Activated CD4-positive, alpha-beta memory T cell treated with anti-CD3 and anti-CD28 coated beads, Interleukin-2, amount 10 ng/mL, durations not matched to agents 7 days and 5 days (primary cell): Measurements from ENCODE around the gene ASTL. TPM values are rescaled to one million over a fixed set of nuclear protein-coding genes. Genes with fewer than 3 reads are reported as not detected.

Experiments
- CTCF ChIA-PET: fragments of 350-600 bp; sonication (Branson Sonifier 250); formaldehyde crosslinking; loops from one replicate; lab custom pipeline; 2021; ENCODE audit warnings: antibody characterized with exemption, inconsistent platforms; lab: Charles Lee
- POLR2A ChIA-PET: fragments of 350-600 bp; sonication (Branson Sonifier 250); formaldehyde crosslinking; loops from one replicate; lab custom pipeline; 2021; ENCODE audit warnings: antibody characterized with exemption; lab: Charles Lee
- DNase-seq: peaks from one replicate; pipeline ENCODE4 v3.0.0-alpha.2; 2020
- H3K27ac Mint-ChIP-seq: one replicate; pipeline ENCODE4 v1.8.0; 2021; ENCODE audit warnings: mild to moderate bottlenecking, mixed read lengths
- H3K27me3 Mint-ChIP-seq: one replicate; pipeline ENCODE4 v1.8.0; 2021; ENCODE audit warnings: mixed read lengths
- H3K36me3 Mint-ChIP-seq: one replicate; pipeline ENCODE4 v1.8.0; 2021; ENCODE audit warnings: low read depth, mixed read lengths
- H3K4me1 Mint-ChIP-seq: one replicate; pipeline ENCODE4 v1.8.0; 2021; ENCODE audit warnings: mixed read lengths
- H3K4me3 Mint-ChIP-seq: one replicate; pipeline ENCODE4 v1.8.0; 2021; ENCODE audit warnings: mild to moderate bottlenecking, mixed read lengths
- H3K9me3 Mint-ChIP-seq: one replicate; pipeline ENCODE4 v1.8.0; 2021; ENCODE audit warnings: mixed read lengths
- total RNA-seq, 2 experiments: library from RNA; stranded (reverse); gene quantifications; one replicate each; pipeline ENCODE4 v1.2.3, GENCODE V29; 2021

The ASTL gene
- total RNA-seq, 2 experiments from 2014 or later, result 0.25 to 0.53 TPM

DNA sequence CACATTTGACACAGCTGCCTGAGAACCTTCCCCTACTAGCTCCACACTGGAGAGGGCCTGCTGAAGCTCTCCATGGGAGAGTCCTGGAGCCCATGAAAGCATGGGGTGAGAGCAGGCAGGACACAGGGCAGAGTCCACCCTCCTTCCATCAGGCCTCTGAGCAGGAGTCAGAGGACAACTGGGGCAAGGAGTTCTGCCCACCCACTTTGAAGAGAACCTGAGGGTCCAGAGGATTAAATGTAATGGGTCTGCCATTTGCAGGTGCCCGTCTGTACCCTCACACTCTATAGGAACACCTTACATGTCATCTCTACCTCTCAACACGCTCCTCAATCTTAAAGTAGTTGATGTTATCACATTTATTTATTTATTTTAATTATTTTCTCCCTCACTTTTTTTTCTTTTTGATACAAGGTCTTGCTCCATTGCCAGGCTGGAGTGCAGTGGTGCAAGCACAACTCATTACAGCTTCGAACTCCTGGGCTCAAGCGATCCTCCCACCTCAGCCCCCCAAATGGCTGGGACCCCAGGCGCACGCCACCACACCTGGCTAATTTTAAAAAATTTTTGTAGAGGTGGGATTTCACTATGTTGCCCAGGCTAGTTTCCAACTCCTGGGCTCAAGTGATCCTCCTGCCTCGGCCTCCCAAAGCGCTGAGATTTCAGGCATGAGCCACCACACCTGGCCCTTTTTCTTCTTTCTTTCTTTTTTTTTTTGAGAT lies 32.1 kb downstream of the ASTL start:
- H3K9me3 Mint-ChIP-seq, result peaks cover 14% of the 10 kb centered on the region
- ChIA-PET CTCF (no interaction called here), POLR2A (no interaction called here)
- H3K36me3 Mint-ChIP-seq, result peaks cover 7% of the 10 kb centered on the region
- no peaks in the 10 kb centered on the region for H3K27me3 Mint-ChIP-seq
- no peaks in the 10 kb centered on the region for H3K4me1 Mint-ChIP-seq
- no peak overlapping the region for H3K27ac Mint-ChIP-seq
- DNase-seq, result no peak
- no peak overlapping the region for H3K4me3 Mint-ChIP-seq

DNA sequence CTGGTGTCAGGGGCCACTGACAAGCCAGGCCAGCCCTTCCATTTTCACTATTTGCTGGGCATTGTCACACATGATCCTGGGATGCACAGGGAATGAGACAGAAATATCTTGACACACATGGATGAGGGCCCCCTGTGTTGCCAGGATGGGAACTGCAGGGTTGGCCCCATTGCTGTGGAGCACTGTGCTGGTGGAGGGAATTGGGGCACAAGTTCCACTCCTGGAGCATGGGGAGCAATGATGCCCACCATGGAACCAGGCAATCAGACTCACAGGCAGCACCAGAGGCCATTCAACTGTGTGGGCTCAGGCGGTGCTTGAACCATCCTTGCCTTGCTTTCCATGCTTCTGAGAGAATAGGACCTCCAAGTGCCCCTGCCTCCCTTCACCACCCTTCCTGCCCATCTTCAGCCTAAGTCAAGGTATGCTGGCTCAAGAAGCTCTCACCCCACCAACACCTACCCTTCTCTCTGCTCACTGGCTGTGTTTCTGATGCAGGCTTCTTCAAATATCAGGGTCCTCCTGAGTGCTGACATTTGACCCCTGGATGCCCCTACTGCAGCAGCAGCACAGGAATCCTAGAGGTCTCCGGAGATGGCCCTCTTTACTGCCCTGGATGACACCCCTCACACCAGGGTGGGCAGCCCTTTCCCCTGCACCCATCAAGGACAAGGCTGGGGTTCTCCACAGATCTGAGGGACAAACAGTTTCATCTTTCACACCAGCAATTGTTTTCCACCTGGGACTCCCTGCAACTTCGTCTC lies 33.0 kb downstream of the ASTL start:
- CTCF ChIA-PET, result interaction anchor here (1.1 kb wide), 1 partner anchor 11 kb away, joined by 4 read pairs; the partner anchor contains the start of gene ADRA2B
- H3K9me3 Mint-ChIP-seq, result peaks cover 14% of the 10 kb centered on the region
- no peak overlapping the region for H3K4me3 Mint-ChIP-seq
- DNase-seq, result no peak
- no peak overlapping the region for H3K27ac Mint-ChIP-seq
- peaks cover 7% of the 10 kb centered on the region for H3K36me3 Mint-ChIP-seq
- H3K4me1 Mint-ChIP-seq, result no peaks in the 10 kb centered on the region
- POLR2A ChIA-PET, result no interaction called here
- H3K27me3 Mint-ChIP-seq, result no peaks in the 10 kb centered on the region

DNA sequence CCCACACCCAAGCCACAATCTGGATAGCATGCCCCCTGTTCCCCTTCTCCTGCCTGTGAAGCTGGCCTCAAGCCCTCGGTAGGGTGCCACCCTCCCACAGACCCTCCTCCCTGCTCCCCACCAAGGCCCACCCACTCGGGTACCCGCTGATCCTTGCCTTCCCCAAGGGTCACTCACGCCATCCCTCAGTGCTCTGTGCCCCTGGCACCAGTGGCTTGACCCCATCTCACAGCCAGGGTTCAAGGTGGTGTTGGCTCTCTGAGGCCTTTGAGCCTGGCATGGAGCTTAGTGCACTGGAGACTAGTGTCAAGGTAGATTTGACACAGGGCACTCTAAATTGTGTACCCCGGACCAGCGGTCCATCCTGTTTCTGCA lies 33.8 kb downstream of the ASTL start:
- peaks cover 14% of the 10 kb centered on the region for H3K9me3 Mint-ChIP-seq

DNA sequence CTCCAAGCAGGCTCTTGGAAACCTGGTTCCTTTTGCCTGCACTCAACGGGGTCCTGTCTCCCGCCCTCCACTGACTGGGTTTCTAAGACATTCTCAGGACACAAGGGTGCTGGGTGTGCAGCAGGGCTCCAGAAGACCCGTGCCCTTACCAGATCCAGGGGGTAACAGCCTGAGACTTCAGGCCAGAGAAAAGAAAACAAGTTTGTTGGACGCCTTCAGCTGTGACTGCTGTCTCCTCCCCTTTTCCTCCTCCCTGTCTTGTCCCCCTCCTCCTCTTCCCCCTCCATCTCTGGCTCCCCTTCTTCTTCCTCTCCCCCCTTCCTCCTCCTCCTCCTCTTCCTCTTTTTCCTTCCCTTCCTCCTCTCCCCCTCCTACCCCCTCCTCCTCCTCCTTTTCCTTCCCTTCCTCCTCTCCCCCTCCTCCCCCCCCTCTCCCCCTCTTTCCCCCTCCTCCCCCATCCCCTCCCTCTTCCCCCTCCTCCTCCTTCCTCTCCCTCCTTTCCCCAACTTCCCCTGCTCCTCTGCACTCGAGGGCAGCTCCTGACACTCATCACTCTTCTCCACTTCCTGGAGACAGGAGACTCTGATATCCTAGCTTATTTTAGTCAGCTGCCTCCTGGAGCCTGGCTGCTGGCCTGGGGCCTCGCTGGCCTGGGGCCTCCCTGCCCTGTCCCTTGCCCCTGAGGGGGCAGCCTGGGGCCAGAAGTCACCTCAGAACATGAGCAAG lies 34.4 kb downstream of the ASTL start:
- Mint-ChIP-seq H3K27ac (no peak overlapping the region), H3K27me3 (no peaks in the 10 kb centered on the region), H3K9me3 (peaks cover 14% of the 10 kb centered on the region), H3K36me3 (peaks cover 7% of the 10 kb centered on the region), H3K4me3 (no peak overlapping the region), H3K4me1 (no peaks in the 10 kb centered on the region)
- ChIA-PET CTCF (interaction anchor here (1.1 kb wide), 1 partner anchor 13 kb away, joined by 4 read pairs; the partner anchor contains the start of gene ADRA2B), POLR2A (no interaction called here)
- DNase-seq, result no peak

More for the DNA sequence above, 33.8 kb downstream of the ASTL start:
- ChIA-PET CTCF (interaction anchor here (1.1 kb wide), 1 partner anchor 12 kb away, joined by 4 read pairs; the partner anchor contains the start of gene ADRA2B), POLR2A (no interaction called here)
- Mint-ChIP-seq H3K4me1 (no peaks in the 10 kb centered on the region), H3K27me3 (no peaks in the 10 kb centered on the region), H3K4me3 (no peak overlapping the region), H3K36me3 (peaks cover 7% of the 10 kb centered on the region), H3K27ac (no peak overlapping the region)
- no peak for DNase-seq

DNA sequence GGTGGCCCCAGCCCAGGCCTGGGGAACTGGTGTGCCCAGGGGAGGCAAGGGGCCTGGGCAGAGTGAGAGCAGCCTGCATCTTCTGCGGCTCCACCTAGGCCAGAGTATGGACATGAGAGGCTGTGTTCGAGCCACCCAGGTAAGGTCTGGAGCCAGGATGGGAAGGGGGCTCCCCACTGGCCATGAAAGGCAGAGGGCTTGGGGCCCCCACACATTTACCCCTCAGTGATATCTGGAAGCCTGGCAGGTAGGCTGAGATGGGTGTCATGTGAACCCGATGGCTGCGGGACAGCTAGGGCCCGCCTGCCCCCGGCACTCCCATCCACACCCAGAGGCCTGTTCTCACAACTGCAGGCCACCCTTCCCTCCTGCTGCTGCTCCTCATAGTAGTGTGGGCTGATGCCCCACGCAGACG lies 35.1 kb downstream of the ASTL start:
- H3K9me3 Mint-ChIP-seq, result peaks cover 14% of the 10 kb centered on the region
- no peak overlapping the region for H3K4me3 Mint-ChIP-seq
- ChIA-PET CTCF (no interaction called here), POLR2A (no interaction called here)
- H3K27ac Mint-ChIP-seq, result no peak overlapping the region
- peaks cover under 1% of the 10 kb centered on the region for H3K27me3 Mint-ChIP-seq
- no peak for DNase-seq
- no peaks in the 10 kb centered on the region for H3K4me1 Mint-ChIP-seq
- H3K36me3 Mint-ChIP-seq, result peaks cover 7% of the 10 kb centered on the region

DNA sequence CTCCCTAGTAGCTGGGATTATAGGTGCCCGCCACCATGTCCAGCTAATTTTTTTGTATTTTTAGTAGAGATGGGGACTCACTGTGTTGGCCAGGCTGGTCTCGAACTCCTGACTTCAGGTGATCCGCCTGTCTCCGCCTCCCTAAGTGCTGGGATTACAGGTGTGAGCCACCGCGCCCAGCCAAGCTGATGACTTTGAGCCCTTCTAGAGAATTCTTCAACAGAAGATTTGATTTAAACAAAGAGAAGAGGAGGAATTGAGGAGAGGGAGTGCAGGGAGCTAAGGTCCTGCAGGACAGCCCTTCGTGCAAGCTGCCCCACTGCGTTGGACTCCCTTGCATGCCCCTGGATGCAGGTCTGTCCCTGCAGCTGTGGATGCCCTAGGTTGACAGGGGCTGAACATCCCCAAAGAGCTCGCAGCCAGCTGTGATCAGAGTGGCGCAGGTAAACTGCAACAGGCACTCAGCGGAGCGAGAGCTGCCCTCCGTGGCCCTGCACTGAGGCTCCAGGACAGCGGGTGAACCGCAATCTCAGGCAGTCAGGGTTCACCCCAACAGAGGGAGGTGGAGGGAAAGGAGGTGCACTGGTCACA lies 35.6 kb downstream of the ASTL start:
- H3K9me3 Mint-ChIP-seq, result peaks cover 14% of the 10 kb centered on the region
- peaks cover 7% of the 10 kb centered on the region for H3K36me3 Mint-ChIP-seq
- no peak overlapping the region for H3K4me3 Mint-ChIP-seq
- H3K4me1 Mint-ChIP-seq, result no peaks in the 10 kb centered on the region
- CTCF ChIA-PET, result interaction anchor here (0.6 kb wide), 1 partner anchor 14 kb away, joined by 3 read pairs; the partner anchor contains the start of gene ADRA2B
- POLR2A ChIA-PET, result no interaction called here
- no peak for DNase-seq
- H3K27ac Mint-ChIP-seq, result no peak overlapping the region
- peaks cover 2% of the 10 kb centered on the region for H3K27me3 Mint-ChIP-seq

DNA sequence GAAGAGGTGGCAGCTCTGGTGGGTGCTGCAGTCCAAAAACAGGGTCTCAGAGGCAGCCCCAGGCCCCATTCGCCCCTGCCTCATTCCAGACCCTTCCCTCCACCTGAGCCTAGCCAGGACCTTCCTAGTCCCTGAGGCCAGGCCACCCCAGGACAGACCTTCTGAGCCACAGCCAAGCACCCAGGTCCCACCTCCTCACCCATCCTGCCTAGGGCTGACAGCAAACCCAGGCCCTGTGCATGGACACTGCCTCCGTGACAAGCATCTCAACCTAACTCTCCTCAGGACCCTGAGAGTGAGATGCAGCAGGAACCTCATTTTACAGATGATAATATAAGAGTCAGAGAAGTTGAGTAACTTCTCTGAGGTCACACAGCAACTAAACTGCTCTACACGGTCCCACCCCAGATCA lies 37.4 kb downstream of the ASTL start:
- H3K9me3 Mint-ChIP-seq, result peaks cover 14% of the 10 kb centered on the region
- H3K36me3 Mint-ChIP-seq, result peaks cover 7% of the 10 kb centered on the region
- H3K27me3 Mint-ChIP-seq, result peaks cover 2% of the 10 kb centered on the region
- CTCF ChIA-PET, result no interaction called here
- no peaks in the 10 kb centered on the region for H3K4me1 Mint-ChIP-seq
- no peak overlapping the region for H3K4me3 Mint-ChIP-seq
- POLR2A ChIA-PET, result no interaction called here
- DNase-seq, result no peak
- H3K27ac Mint-ChIP-seq, result no peak overlapping the region

DNA sequence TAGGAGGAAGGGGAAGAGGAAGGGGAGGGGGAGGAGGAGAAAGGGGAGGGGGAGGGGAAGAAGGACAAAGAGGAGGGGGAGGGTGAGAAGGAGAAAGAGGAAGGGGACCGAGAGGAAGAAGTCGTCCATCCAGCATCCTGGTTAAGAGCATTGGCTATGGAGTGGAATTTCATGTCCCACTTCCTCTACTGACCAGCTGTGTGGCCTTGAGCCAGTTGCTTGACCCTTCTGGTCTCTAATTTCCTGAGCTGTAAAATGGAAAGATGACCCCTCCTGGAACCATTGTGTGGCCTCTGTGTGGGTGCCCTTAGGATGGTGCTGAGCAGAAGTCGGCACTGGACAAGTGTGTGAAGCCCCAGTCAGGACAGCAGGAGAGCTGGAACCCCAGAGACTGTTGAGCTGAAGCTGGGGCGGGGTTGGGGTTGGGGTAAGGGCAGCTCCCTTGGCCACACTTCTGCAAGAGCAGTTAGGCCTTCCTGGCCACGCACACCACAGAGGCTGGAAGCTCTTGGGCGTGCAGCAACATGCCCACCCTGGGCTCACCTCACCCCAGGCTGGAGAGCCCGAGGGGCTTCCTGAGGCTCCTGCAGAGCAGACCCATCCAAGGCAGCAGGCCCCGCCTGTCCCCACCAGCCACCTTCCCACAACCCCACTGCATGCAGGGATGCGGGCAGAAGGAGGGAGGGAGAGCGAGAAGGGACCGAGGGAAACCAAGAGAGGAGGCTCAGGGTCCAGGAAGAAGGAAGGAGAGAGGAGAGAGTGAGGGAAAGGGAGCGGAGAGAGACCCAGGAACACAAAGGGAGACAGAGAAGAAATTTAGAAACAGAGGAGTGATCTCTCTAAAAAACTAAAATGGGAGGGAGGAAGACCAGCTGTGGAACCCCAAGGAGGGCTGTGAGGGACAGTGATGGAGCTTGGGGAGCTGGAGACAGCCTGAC lies 38.2 kb downstream of the ASTL start:
- CTCF ChIA-PET, result no interaction called here
- H3K27me3 Mint-ChIP-seq, result peaks cover 6% of the 10 kb centered on the region
- H3K4me1 Mint-ChIP-seq, result no peaks in the 10 kb centered on the region
- DNase-seq, result no peak
- POLR2A ChIA-PET, result no interaction called here
- H3K4me3 Mint-ChIP-seq, result no peak overlapping the region
- peaks cover 7% of the 10 kb centered on the region for H3K9me3 Mint-ChIP-seq
- H3K36me3 Mint-ChIP-seq, result peaks cover under 1% of the 10 kb centered on the region
- no peak overlapping the region for H3K27ac Mint-ChIP-seq

DNA sequence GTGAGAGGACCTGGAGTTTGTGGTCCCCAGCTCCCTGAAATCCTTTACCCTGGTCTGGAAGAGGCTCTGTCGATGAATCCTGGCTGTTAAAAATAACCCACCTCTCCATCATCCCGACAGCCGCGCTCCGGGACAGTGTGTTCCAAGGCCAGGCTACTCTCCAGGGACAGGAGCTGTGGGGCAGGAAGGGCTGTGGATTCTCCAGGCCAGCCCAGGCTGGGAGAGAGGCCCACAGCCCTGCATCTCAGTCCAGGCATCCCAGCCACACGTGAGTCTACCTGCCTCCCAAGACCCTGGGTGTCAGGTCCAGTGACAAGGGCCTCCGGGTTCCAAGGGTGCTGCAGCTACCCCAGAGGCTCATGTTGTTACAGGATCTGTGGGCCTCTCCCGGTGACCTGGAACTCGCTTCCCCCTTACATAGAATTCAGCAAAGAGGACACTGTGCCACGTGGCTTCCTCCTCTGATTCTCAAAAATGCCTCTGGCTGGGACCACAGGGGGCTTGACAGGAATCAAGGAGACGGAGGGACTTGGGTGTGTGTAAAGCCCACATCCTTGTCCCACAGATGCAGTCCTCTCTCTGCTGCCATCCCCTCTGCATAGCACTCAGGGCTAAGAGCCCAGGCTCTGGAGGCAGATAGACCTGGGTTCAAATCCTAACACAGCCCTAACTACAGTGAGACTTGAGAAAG lies 39.3 kb downstream of the ASTL start:
- Mint-ChIP-seq H3K9me3 (no peaks in the 10 kb centered on the region), H3K4me3 (no peak overlapping the region), H3K4me1 (no peaks in the 10 kb centered on the region), H3K27me3 (peaks cover 6% of the 10 kb centered on the region), H3K27ac (no peak overlapping the region), H3K36me3 (no peaks in the 10 kb centered on the region)
- ChIA-PET POLR2A (no interaction called here), CTCF (no interaction called here)
- DNase-seq, result peak; percentile 5

DNA sequence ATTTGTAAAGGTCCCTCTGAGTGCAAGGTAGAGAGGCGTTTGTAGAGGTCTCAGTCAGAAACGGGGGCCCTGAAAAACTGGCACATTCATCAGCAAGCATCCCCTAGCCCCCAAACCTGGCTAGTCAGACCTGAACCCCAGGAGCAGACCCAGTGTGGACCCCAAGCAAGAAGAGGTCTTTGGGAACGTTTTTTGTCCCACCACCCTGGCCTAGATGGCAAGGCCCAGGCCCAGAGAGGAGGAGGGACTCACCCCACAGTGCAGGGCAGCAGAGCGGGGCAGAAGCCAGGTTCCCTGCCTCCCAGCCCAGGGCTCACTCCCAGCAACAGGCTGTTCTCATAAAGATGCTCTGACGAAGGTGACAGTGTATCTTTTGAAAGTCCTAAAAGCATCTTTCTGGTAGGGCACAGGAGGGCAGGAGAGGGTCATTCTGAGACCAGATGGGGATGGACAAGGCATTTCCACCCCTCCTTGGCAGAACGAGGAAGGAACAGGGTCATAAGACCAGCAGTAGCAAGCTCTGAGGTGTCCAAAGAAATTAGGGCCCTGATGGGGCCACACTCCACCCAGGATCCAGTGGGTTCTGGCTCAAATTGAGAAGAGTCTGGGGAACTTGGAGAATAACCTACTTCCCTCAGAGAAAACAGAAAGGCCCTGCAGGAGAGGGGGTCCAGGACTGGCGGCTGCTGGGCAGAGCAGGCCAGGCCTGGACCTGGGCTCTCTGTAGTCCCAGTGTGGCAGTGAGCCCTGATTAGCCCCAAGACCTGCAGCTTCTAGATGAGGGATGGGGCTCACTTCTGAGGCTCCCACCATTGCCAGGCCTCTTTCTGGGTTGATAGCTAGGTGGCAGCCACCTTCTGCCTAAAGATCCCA lies 40.1 kb downstream of the ASTL start:
- peak; percentile 1 for DNase-seq
- Mint-ChIP-seq H3K9me3 (no peaks in the 10 kb centered on the region), H3K4me3 (no peak overlapping the region), H3K36me3 (no peaks in the 10 kb centered on the region), H3K27me3 (peaks cover 6% of the 10 kb centered on the region), H3K4me1 (no peaks in the 10 kb centered on the region), H3K27ac (no peak overlapping the region)
- CTCF ChIA-PET, result no interaction called here
- POLR2A ChIA-PET, result no interaction called here

DNA sequence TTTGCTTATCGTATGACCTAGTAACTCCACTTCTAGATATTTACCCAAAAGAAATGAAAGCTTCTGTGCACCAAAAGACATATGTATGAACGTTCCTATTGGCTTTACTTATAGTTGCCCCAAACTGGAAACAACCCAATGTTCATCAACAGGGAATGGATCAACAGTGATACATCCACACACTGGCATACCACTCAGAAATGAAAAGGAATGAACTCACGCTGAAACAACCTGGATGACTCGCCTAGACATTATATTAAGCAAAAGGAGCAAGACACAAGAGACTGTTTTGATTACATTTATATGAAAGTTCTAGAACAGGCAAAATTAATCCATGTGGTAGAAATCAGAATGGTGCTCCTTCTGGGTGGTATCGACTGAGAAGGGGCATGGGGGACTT lies 40.9 kb downstream of the ASTL start:
- ChIA-PET CTCF (no interaction called here), POLR2A (no interaction called here)
- Mint-ChIP-seq H3K4me3 (no peak overlapping the region), H3K27me3 (peaks cover 6% of the 10 kb centered on the region), H3K27ac (no peak overlapping the region), H3K4me1 (no peaks in the 10 kb centered on the region), H3K9me3 (no peaks in the 10 kb centered on the region), H3K36me3 (no peaks in the 10 kb centered on the region)
- no peak for DNase-seq
